NK-92 (cell line): Measurements from ENCODE around the gene SH3BGRL3.
"Not testable (repeated sequence)": the region's sequence is repeated elsewhere in the genome, so short reads cannot be mapped to it uniquely, and the experiment has no call there.

ENCODE experiments used
- DNase-seq: peaks from one replicate; lab custom pipeline; 2025; ENCODE audit not compliant: unreplicated experiment; lab: John Stamatoyannopoulos, UW

The SH3BGRL3 gene

GRCh38 chr1:26279456-26280332 is at the start of gene SH3BGRL3:
TSS of gene SH3BGRL3 (plus strand) at chr1:26280086. CDS start at chr1:26280156, 70 bp downstream.
- DNase-seq: no peak

- not testable (repeated sequence) for DNase-seq
These were observed 49.2 kb upstream of the SH3BGRL3 start for GRCh38 chr1:26230682-26231081.

GRCh38 chr1:26233903-26234643 is 45.8 kb upstream of the SH3BGRL3 start, which contains the start of gene CEP85:
TSS of gene CEP85 (plus strand) at chr1:26234200. CDS start at chr1:26239784, 5,584 bp downstream.
- peak; percentile 86 for DNase-seq

- DNase-seq: no peak
These were observed 45.1 kb upstream of the SH3BGRL3 start for GRCh38 chr1:26234644-26235370.

- DNase-seq: no peak
These were observed 42.5 kb upstream of the SH3BGRL3 start for GRCh38 chr1:26237230-26237966.

- DNase-seq: no peak
These were observed 40.0 kb upstream of the SH3BGRL3 start for GRCh38 chr1:26239936-26240335.

GRCh38 chr1:26252718-26253117 is 27.2 kb upstream of the SH3BGRL3 start:
- no peak for DNase-seq

- DNase-seq: no peak
These were observed 25.5 kb upstream of the SH3BGRL3 start for GRCh38 chr1:26254404-26254803.

- DNase-seq: no peak
These were observed 22.7 kb upstream of the SH3BGRL3 start for GRCh38 chr1:26257222-26257621.

GRCh38 chr1:26259005-26259404 is 20.9 kb upstream of the SH3BGRL3 start:
- no peak for DNase-seq

- no peak for DNase-seq
These were observed 20.3 kb upstream of the SH3BGRL3 start for GRCh38 chr1:26259578-26259977.

GRCh38 chr1:26263212-26263611 is 16.7 kb upstream of the SH3BGRL3 start:
- DNase-seq: no peak

GRCh38 chr1:26265405-26265804 is 14.5 kb upstream of the SH3BGRL3 start:
- no peak for DNase-seq

GRCh38 chr1:26268290-26269197 is 11.3 kb upstream of the SH3BGRL3 start:
- no peak for DNase-seq

GRCh38 chr1:26269198-26269550 is 10.7 kb upstream of the SH3BGRL3 start:
- no peak for DNase-seq

GRCh38 chr1:26274801-26275425 is 5.0 kb upstream of the SH3BGRL3 start:
- DNase-seq: no peak

GRCh38 chr1:26275580-26276431 is 4.1 kb upstream of the SH3BGRL3 start:
- no peak for DNase-seq

GRCh38 chr1:26276432-26276838 is 3.5 kb upstream of the SH3BGRL3 start:
- DNase-seq: no peak
